Keratinocyte (primary cell): ENCODE results near the gene TRIM56.

ENCODE experiments used
- CTCF ChIP-seq, 3 experiments: IDR thresholded peaks in 1 of 3; conservative IDR thresholded peaks in 1 of 3; optimal IDR thresholded peaks in 1 of 3; 2 replicates in 2 of 3; 3 replicates in 1 of 3; pipeline versions ENCODE3 to v1.5.1; 2011; ENCODE audit warnings: low read length in 3 of 3, mild to moderate bottlenecking in 3 of 3, moderate library complexity in 2 of 3, control low read depth in 1 of 3, inconsistent platforms in 1 of 3; ENCODE audit not compliant: insufficient read depth in 2 of 3; ENCODE audit errors: extremely low read depth in 1 of 3
- EZH2 ChIP-seq: IDR thresholded peaks from one replicate; pipeline ENCODE4 v1.6.1; 2012; ENCODE audit warnings: inconsistent platforms, mild to moderate bottlenecking, low read length, moderate library complexity

- TF ChIP-seq CTCF (optimal IDR thresholded peaks at IDR 0.05 in 1 of 3, IDR thresholded peaks at IDR 0.05 in 1 of 3, conservative IDR thresholded peaks at IDR 0.05 in 1 of 3; ENCODE audit: extremely low read depth in 1 of 3, insufficient read depth in 2 of 3, low read length in 3 of 3): no peak
- no peak for TF ChIP-seq EZH2
Observed at GRCh38 chr7:101089876-101090275, 4.6 kb downstream of the TRIM56 start.
